PC-9 (cell line): ENCODE results near the gene PDE7B.

Experiments used
- CTCF ChIP-seq: fragments of 200-600 bp; sonication (generic); conservative IDR thresholded peaks from 2 replicates; pipeline ENCODE4 v1.6.1; 2017; ENCODE audit warnings: mixed run types, antibody characterized with exemption, mild to moderate bottlenecking, moderate library complexity
- EZH2 ChIP-seq: fragments of 200-600 bp; sonication (generic); IDR thresholded peaks from 2 replicates; pipeline ENCODE4 v1.8.0; 2017; ENCODE audit warnings: antibody characterized with exemption, low read depth

- TF ChIP-seq CTCF (no peak), EZH2 (no peak)
Observed at GRCh38 chr6:135858931-135859330, 7.4 kb downstream of the PDE7B start.
